Body of pancreas (tissue), 4 donors: ENCODE results near the gene TBK1. TPM values are rescaled to one million over a fixed set of nuclear protein-coding genes. Genes with fewer than 3 reads are reported as not detected.

Source experiments
- ATAC-seq: fragments of 150-250 bp; one replicate; pipeline ENCODE4 v1.9.1; 2016
- DNase-seq, 4 donors: peaks; one replicate each; pipeline ENCODE4 v3.0.0-alpha.2; 2019
- H3K27ac ChIP-seq, 4 donors: fragments of 200-600 bp; sonication (generic); 1 replicate in 3 of 4; 2 replicates in 1 of 4; pipeline versions ENCODE4 v1.5.1 to v1.6.1; 2016 to 2019; ENCODE audit warnings: mild to moderate bottlenecking in 1 of 4, mixed read lengths in 1 of 4, moderate library complexity in 1 of 4
- H3K27me3 ChIP-seq, 2 donors: fragments of 200-600 bp; sonication (generic); one replicate each; pipeline ENCODE4 v1.6.0; 2016; ENCODE audit warnings: mild to moderate bottlenecking in 1 of 2
- H3K36me3 ChIP-seq, 2 donors: fragments of 200-600 bp; sonication (generic); replicated peaks in 1 of 2; 2 replicates each; pipeline ENCODE4 v1.5.1; 2016; ENCODE audit warnings: low read depth in 2 of 2; ENCODE audit not compliant: insufficient read depth in 1 of 2
- H3K4me1 ChIP-seq: fragments of 200-600 bp; sonication (generic); one replicate; pipeline ENCODE4 v1.6.0; 2016
- H3K4me3 ChIP-seq, 2 donors: fragments of 200-600 bp; sonication (generic); 1 replicate in 1 of 2; 2 replicates in 1 of 2; pipeline ENCODE4 v1.5.1; 2016 to 2019
- H3K9me3 ChIP-seq, 3 donors: fragments of 200-600 bp; sonication (generic); 1 replicate in 2 of 3; 2 replicates in 1 of 3; pipeline ENCODE4 v1.5.1; 2016
- CTCF ChIP-seq, 7 experiments: fragments of 450-650 bp in 4 of 7; fragments of 200-600 bp in 3 of 7; sonication (generic) in 3 of 7; IDR thresholded peaks; one replicate each; pipeline ENCODE4 v1.5.1; 2016 to 2019; ENCODE audit warnings: antibody characterized with exemption in 7 of 7
- POLR2A ChIP-seq, 3 donors: fragments of 450-650 bp; IDR thresholded peaks; one replicate each; pipeline ENCODE4 v1.6.1; 2016; ENCODE audit warnings: antibody characterized with exemption in 3 of 3, mild to moderate bottlenecking in 2 of 3
- WGBS, 2 donors: methylation state at CpG; one replicate each; pipeline ENCODE4 v1.1.5; 2017; 5-methylcytosine and 5-hydroxymethylcytosine counted together
- intact Hi-C: fragments of 100-400 bp; cut with DNase I; formaldehyde crosslinking; loops from one replicate; pipeline ENCODE4 v1.15.1; 2023
- total RNA-seq, 2 donors: library from RNA; depleted of rRNA; stranded (reverse); fragments of >200 nt; gene quantifications; one replicate each; pipeline ENCODE4 v1.1.0, GENCODE V29; 2016

Gene TBK1
- total RNA-seq, 2 donors from 2014 or later = 11.2 to 14.8 TPM

- TF ChIP-seq POLR2A (IDR thresholded peaks at IDR 0.05) (no peak), CTCF (IDR thresholded peaks at IDR 0.05) (no peak)
- intact Hi-C loops = no loop called here
- Histone ChIP-seq H3K9me3 (no peaks in the 10 kb centered on the region), H3K27me3 (no peaks in the 10 kb centered on the region), H3K4me3 (no peak overlapping the region), H3K27ac (no peak overlapping the region), H3K4me1 (peaks cover 9% of the 10 kb centered on the region), H3K36me3 (peaks cover under 1 to 22% of the 10 kb centered on the region in 2 donors)
- 91 to 96% methylated on average over 2 of the region's 2 CpGs for WGBS, 2 donors
- DNase-seq (no peak), ATAC-seq (no peak)
Measured at GRCh38 chr12:64470495-64470894, 18.6 kb downstream of the TBK1 start.

- no peak for ATAC-seq
- H3K27me3 ChIP-seq = no peaks in the 10 kb centered on the region
- no peaks in the 10 kb centered on the region for H3K9me3 ChIP-seq
- TF ChIP-seq CTCF (IDR thresholded peaks at IDR 0.05) = no peak
- TF ChIP-seq POLR2A (IDR thresholded peaks at IDR 0.05) = no peak
- no peak overlapping the region for H3K4me3 ChIP-seq
- intact Hi-C loops = no loop called here
- peaks cover 0 to 20% of the 10 kb centered on the region in 2 donors for H3K36me3 ChIP-seq
- 90 to 96% methylated on average over 2 of the region's 2 CpGs for WGBS, 2 donors
- DNase-seq = no peak
- no peak overlapping the region for H3K27ac ChIP-seq
- peaks cover 9% of the 10 kb centered on the region for H3K4me1 ChIP-seq
Measured at GRCh38 chr12:64473176-64473575, 21.3 kb downstream of the TBK1 start.

- Histone ChIP-seq H3K4me1 (no peaks in the 10 kb centered on the region), H3K4me3 (no peak overlapping the region), H3K27me3 (no peaks in the 10 kb centered on the region), H3K9me3 (no peaks in the 10 kb centered on the region), H3K36me3 (peaks cover 0 to 13% of the 10 kb centered on the region in 2 donors), H3K27ac (no peak overlapping the region)
- intact Hi-C loops = no loop called here
- DNase-seq (no peak), ATAC-seq (no peak)
- 97% methylated on average over 4 of the region's 4 CpGs for WGBS, 2 donors
- no peak for TF ChIP-seq CTCF (IDR thresholded peaks at IDR 0.05)
- no peak for TF ChIP-seq POLR2A (IDR thresholded peaks at IDR 0.05)
Measured at GRCh38 chr12:64475518-64475917, 23.6 kb downstream of the TBK1 start.

GRCh38 chr12:64476844-64477243, 24.9 kb downstream of the TBK1 start:
- Histone ChIP-seq H3K36me3 (peaks cover 0 to 10% of the 10 kb centered on the region in 2 donors), H3K4me3 (no peak overlapping the region), H3K27ac (no peak overlapping the region), H3K9me3 (no peaks in the 10 kb centered on the region), H3K27me3 (no peaks in the 10 kb centered on the region), H3K4me1 (no peaks in the 10 kb centered on the region)
- intact Hi-C loops = no loop called here
- TF ChIP-seq POLR2A (IDR thresholded peaks at IDR 0.05) (no peak), CTCF (IDR thresholded peaks at IDR 0.05) (no peak)
- no peak for DNase-seq
- 100% methylated on average over 2 of the region's 2 CpGs for WGBS, 2 donors
- no peak for ATAC-seq

GRCh38 chr12:64478661-64479060, 26.7 kb downstream of the TBK1 start:
- Histone ChIP-seq H3K36me3 (peaks cover 7 to 12% of the 10 kb centered on the region in 2 donors), H3K4me3 (no peak overlapping the region), H3K27ac (no peak overlapping the region), H3K4me1 (no peaks in the 10 kb centered on the region), H3K9me3 (no peaks in the 10 kb centered on the region), H3K27me3 (no peaks in the 10 kb centered on the region)
- no peak for ATAC-seq
- intact Hi-C loops = no loop called here
- no peak for DNase-seq
- TF ChIP-seq CTCF (IDR thresholded peaks at IDR 0.05) = no peak
- no peak for TF ChIP-seq POLR2A (IDR thresholded peaks at IDR 0.05)
